ENCODE data around the gene DUOXA2. TPM values are rescaled to one million over a fixed set of nuclear protein-coding genes. Genes with fewer than 3 reads are reported as not detected.

The DUOXA2 gene
- total RNA-seq, 1 donor from 2014 or later: not detected

GRCh38 chr15:45138814-45139765 is 25.0 kb downstream of the DUOXA2 start:
- H3K27me3 Mint-ChIP-seq (ENCODE audit: insufficient read depth): peaks cover 19% of the 10 kb centered on the region
- no peaks in the 10 kb centered on the region for H3K9me3 Mint-ChIP-seq
- DNase-seq (ENCODE audit: low spot score): no peak
- intact Hi-C loops (cut with micrococcal nuclease): no loop called here
- no peak overlapping the region for H3K27ac Mint-ChIP-seq
- H3K4me1 Mint-ChIP-seq (ENCODE audit: low read depth): peaks cover 5% of the 10 kb centered on the region
- no peaks in the 10 kb centered on the region for H3K36me3 Mint-ChIP-seq (ENCODE audit: low read depth)
- H3K4me3 Mint-ChIP-seq: no peak overlapping the region

- Mint-ChIP-seq H3K4me1 (ENCODE audit: low read depth) (peaks cover 5% of the 10 kb centered on the region), H3K36me3 (ENCODE audit: low read depth) (no peaks in the 10 kb centered on the region), H3K27me3 (ENCODE audit: insufficient read depth) (peaks cover 13% of the 10 kb centered on the region), H3K4me3 (no peak overlapping the region), H3K27ac (no peak overlapping the region), H3K9me3 (no peaks in the 10 kb centered on the region)
- intact Hi-C loops (cut with micrococcal nuclease): no loop called here
- DNase-seq (ENCODE audit: low spot score): no peak
These were observed 25.6 kb downstream of the DUOXA2 start for GRCh38 chr15:45139770-45140169.

- H3K27me3 Mint-ChIP-seq (ENCODE audit: insufficient read depth): peaks cover 10% of the 10 kb centered on the region
- H3K9me3 Mint-ChIP-seq: no peaks in the 10 kb centered on the region
- peaks cover 5% of the 10 kb centered on the region for H3K4me1 Mint-ChIP-seq (ENCODE audit: low read depth)
- no peak overlapping the region for H3K27ac Mint-ChIP-seq
- intact Hi-C loops (cut with micrococcal nuclease): no loop called here
- DNase-seq (ENCODE audit: low spot score): no peak
- no peak overlapping the region for H3K4me3 Mint-ChIP-seq
- H3K36me3 Mint-ChIP-seq (ENCODE audit: low read depth): no peaks in the 10 kb centered on the region
These were observed 26.6 kb downstream of the DUOXA2 start for GRCh38 chr15:45140557-45141250.

GRCh38 chr15:45141386-45141785 is 27.3 kb downstream of the DUOXA2 start:
- Mint-ChIP-seq H3K27me3 (ENCODE audit: insufficient read depth) (peaks cover 8% of the 10 kb centered on the region), H3K27ac (no peak overlapping the region), H3K36me3 (ENCODE audit: low read depth) (no peaks in the 10 kb centered on the region), H3K9me3 (no peaks in the 10 kb centered on the region), H3K4me3 (no peak overlapping the region), H3K4me1 (ENCODE audit: low read depth) (peaks cover 2% of the 10 kb centered on the region)
- no peak for DNase-seq (ENCODE audit: low spot score)
- intact Hi-C loops (cut with micrococcal nuclease): no loop called here

GRCh38 chr15:45143056-45143455 is 28.9 kb downstream of the DUOXA2 start:
- H3K36me3 Mint-ChIP-seq (ENCODE audit: low read depth): no peaks in the 10 kb centered on the region
- H3K9me3 Mint-ChIP-seq: no peaks in the 10 kb centered on the region
- H3K27ac Mint-ChIP-seq: no peak overlapping the region
- no peak for DNase-seq (ENCODE audit: low spot score)
- no peak overlapping the region for H3K4me3 Mint-ChIP-seq
- intact Hi-C loops (cut with micrococcal nuclease): no loop called here
- H3K27me3 Mint-ChIP-seq (ENCODE audit: insufficient read depth): peaks cover 2% of the 10 kb centered on the region
- H3K4me1 Mint-ChIP-seq (ENCODE audit: low read depth): no peaks in the 10 kb centered on the region

- no peaks in the 10 kb centered on the region for H3K36me3 Mint-ChIP-seq (ENCODE audit: low read depth)
- peaks cover 2% of the 10 kb centered on the region for H3K27me3 Mint-ChIP-seq (ENCODE audit: insufficient read depth)
- H3K27ac Mint-ChIP-seq: no peak overlapping the region
- no peak for DNase-seq (ENCODE audit: low spot score)
- intact Hi-C loops (cut with micrococcal nuclease): no loop called here
- H3K4me3 Mint-ChIP-seq: no peak overlapping the region
- no peaks in the 10 kb centered on the region for H3K9me3 Mint-ChIP-seq
- no peaks in the 10 kb centered on the region for H3K4me1 Mint-ChIP-seq (ENCODE audit: low read depth)
These were observed 29.8 kb downstream of the DUOXA2 start for GRCh38 chr15:45143946-45144345.

- Mint-ChIP-seq H3K9me3 (no peaks in the 10 kb centered on the region), H3K27me3 (ENCODE audit: insufficient read depth) (peaks cover 2% of the 10 kb centered on the region), H3K36me3 (ENCODE audit: low read depth) (no peaks in the 10 kb centered on the region), H3K4me3 (no peak overlapping the region), H3K4me1 (ENCODE audit: low read depth) (no peaks in the 10 kb centered on the region), H3K27ac (no peak overlapping the region)
- intact Hi-C loops (cut with micrococcal nuclease): no loop called here
- no peak for DNase-seq (ENCODE audit: low spot score)
These were observed 30.6 kb downstream of the DUOXA2 start for GRCh38 chr15:45144775-45145174.

- Mint-ChIP-seq H3K27me3 (ENCODE audit: insufficient read depth) (peaks cover 2% of the 10 kb centered on the region), H3K27ac (no peak overlapping the region), H3K36me3 (ENCODE audit: low read depth) (peaks cover 3% of the 10 kb centered on the region), H3K4me1 (ENCODE audit: low read depth) (no peaks in the 10 kb centered on the region), H3K9me3 (no peaks in the 10 kb centered on the region), H3K4me3 (no peak overlapping the region)
- no peak for DNase-seq (ENCODE audit: low spot score)
- intact Hi-C loops (cut with micrococcal nuclease): no loop called here
These were observed 32.3 kb downstream of the DUOXA2 start for GRCh38 chr15:45146405-45146804.

- H3K27me3 Mint-ChIP-seq (ENCODE audit: insufficient read depth): peaks cover 2% of the 10 kb centered on the region
- H3K9me3 Mint-ChIP-seq: no peaks in the 10 kb centered on the region
- intact Hi-C loops (cut with micrococcal nuclease): no loop called here
- H3K4me1 Mint-ChIP-seq (ENCODE audit: low read depth): no peaks in the 10 kb centered on the region
- DNase-seq (ENCODE audit: low spot score): no peak
- H3K4me3 Mint-ChIP-seq: no peak overlapping the region
- peaks cover 7% of the 10 kb centered on the region for H3K36me3 Mint-ChIP-seq (ENCODE audit: low read depth)
- H3K27ac Mint-ChIP-seq: no peak overlapping the region
These were observed 33.5 kb downstream of the DUOXA2 start for GRCh38 chr15:45147606-45148005.

GRCh38 chr15:45148076-45149059 is 34.2 kb downstream of the DUOXA2 start:
- Mint-ChIP-seq H3K27me3 (ENCODE audit: insufficient read depth) (peaks cover 2% of the 10 kb centered on the region), H3K4me1 (ENCODE audit: low read depth) (no peaks in the 10 kb centered on the region), H3K27ac (no peak overlapping the region), H3K4me3 (no peak overlapping the region), H3K36me3 (ENCODE audit: low read depth) (peaks cover 7% of the 10 kb centered on the region), H3K9me3 (no peaks in the 10 kb centered on the region)
- intact Hi-C loops (cut with micrococcal nuclease): no loop called here
- DNase-seq (ENCODE audit: low spot score): no peak

GRCh38 chr15:45149060-45149459 is 34.9 kb downstream of the DUOXA2 start:
- H3K27me3 Mint-ChIP-seq (ENCODE audit: insufficient read depth): peaks cover 2% of the 10 kb centered on the region
- DNase-seq (ENCODE audit: low spot score): no peak
- no peak overlapping the region for H3K4me3 Mint-ChIP-seq
- no peaks in the 10 kb centered on the region for H3K9me3 Mint-ChIP-seq
- no peak overlapping the region for H3K27ac Mint-ChIP-seq
- H3K36me3 Mint-ChIP-seq (ENCODE audit: low read depth): peaks cover 7% of the 10 kb centered on the region
- intact Hi-C loops (cut with micrococcal nuclease): no loop called here
- no peaks in the 10 kb centered on the region for H3K4me1 Mint-ChIP-seq (ENCODE audit: low read depth)

- intact Hi-C loops (cut with micrococcal nuclease): no loop called here
- H3K4me3 Mint-ChIP-seq: no peak overlapping the region
- no peaks in the 10 kb centered on the region for H3K4me1 Mint-ChIP-seq (ENCODE audit: low read depth)
- no peaks in the 10 kb centered on the region for H3K9me3 Mint-ChIP-seq
- peaks cover 2% of the 10 kb centered on the region for H3K27me3 Mint-ChIP-seq (ENCODE audit: insufficient read depth)
- H3K36me3 Mint-ChIP-seq (ENCODE audit: low read depth): peaks cover 7% of the 10 kb centered on the region
- no peak for DNase-seq (ENCODE audit: low spot score)
- no peak overlapping the region for H3K27ac Mint-ChIP-seq
These were observed 36.4 kb downstream of the DUOXA2 start for GRCh38 chr15:45150481-45150880.

All from activated T-helper 1 cell treated with anti-CD3 and anti-CD28 coated beads, Interleukin-12 subunit alpha, Interleukin-12 subunit beta, Interleukin-2, Interleukin-4 antibody, amounts not matched to agents 30 ng/mL and 10 ng/mL and 1 ng/mL, durations not matched to agents 14 hours and 24 hours and 36 hours (primary cell).